SK-N-SH (cell line): Measurements from ENCODE around the gene HDAC4.

ENCODE experiments used
- CTCF ChIP-seq: fragments of 200-600 bp; sonication (generic); IDR thresholded peaks from 2 replicates; pipeline ENCODE4 v1.6.1; 2017; ENCODE audit warnings: antibody characterized with exemption, mild to moderate bottlenecking, moderate library complexity
- GABPA ChIP-seq: IDR thresholded peaks from 2 replicates; pipeline ENCODE4 v1.4.0; 2012; ENCODE audit warnings: low read depth, mild to moderate bottlenecking
- MXI1 ChIP-seq: IDR thresholded peaks from 2 replicates; pipeline ENCODE4 v1.6.1; 2012; ENCODE audit warnings: mild to moderate bottlenecking, low read depth, low read length, improper control_type of control experiment
- RAD21 ChIP-seq: IDR thresholded peaks from 2 replicates; pipeline ENCODE4 v1.6.1; 2012; ENCODE audit warnings: mild to moderate bottlenecking, low read length
- REST ChIP-seq: IDR thresholded peaks from 2 replicates; pipeline ENCODE4 v1.6.1; 2012; ENCODE audit warnings: mild to moderate bottlenecking, low read depth, low read length, moderate library complexity
- RXRA ChIP-seq: IDR thresholded peaks from 2 replicates; pipeline ENCODE4 v1.4.0; 2012; ENCODE audit warnings: low read depth, mild to moderate bottlenecking, borderline replicate concordance

GRCh38 chr2:239386872-239387445 is 13.9 kb downstream of the HDAC4 start:
- TF ChIP-seq CTCF (no peak), GABPA (no peak), RXRA (no peak), RAD21 (no peak), REST (no peak), MXI1 (no peak)
